NCI-H82 (cell line): ENCODE results near the gene MMP24.
"Not testable (repeated sequence)": the region's sequence is repeated elsewhere in the genome, so short reads cannot be mapped to it uniquely, and the experiment has no call there.

Experiments used
- DNase-seq: peaks from one replicate; lab custom pipeline; 2025; lab: John Stamatoyannopoulos, UW

Gene MMP24

DNA sequence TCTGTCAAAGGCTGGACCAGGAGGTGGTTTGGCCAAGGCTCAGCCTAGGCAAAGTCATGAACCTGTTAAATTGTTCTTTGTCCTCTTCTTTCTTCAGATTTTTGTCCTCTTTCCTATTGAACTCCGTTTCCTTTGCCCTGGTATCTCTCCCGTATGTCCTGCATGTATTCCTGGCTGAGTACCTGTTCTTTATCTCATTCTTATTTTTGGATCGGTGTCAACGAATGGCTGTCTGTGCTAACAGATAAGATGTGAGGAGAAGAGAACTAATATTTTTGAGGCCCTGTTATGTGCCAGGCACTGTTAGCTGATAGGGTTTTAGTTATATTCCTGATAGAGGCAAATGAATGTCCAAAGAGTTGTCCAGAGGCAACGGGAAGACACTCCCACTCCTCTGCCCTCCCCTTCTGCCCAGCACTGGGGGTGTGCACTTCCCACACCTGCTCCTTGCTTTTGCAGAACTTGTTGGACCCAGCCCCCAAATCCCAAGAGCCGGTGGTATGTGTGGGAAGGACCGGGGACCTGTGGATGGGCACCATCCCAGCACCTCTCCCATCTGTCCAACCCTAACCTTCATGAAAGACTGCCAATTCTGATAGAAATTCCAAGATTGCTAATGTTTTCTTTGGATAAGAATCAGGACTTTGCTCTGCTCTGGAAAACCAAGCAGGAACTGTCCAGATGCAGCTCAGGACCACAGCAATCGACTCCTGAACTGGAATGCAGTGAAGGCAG is 30.9 kb downstream of the MMP24 start:
- DNase-seq = no peak

DNA sequence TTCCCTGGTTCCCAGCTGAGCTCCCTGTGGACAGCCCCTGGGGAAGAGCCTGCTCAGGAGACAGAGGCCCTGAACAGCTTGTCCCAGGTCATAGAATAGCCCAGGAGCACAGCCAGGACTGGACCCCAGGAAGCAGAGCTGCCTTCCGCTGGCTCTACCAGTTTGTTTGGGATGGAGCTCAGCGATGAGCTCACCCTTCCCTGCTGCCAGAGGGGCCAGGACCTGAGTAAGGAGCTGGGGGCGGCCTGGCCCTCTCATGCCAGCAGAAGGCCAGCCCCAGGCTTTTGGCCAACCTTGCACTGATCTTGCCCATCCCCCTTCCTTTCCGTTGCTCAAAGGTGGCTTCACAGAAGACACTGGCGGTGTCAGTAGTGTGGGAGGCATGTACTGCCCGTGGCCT is 33.9 kb downstream of the MMP24 start:
- no peak for DNase-seq

DNA sequence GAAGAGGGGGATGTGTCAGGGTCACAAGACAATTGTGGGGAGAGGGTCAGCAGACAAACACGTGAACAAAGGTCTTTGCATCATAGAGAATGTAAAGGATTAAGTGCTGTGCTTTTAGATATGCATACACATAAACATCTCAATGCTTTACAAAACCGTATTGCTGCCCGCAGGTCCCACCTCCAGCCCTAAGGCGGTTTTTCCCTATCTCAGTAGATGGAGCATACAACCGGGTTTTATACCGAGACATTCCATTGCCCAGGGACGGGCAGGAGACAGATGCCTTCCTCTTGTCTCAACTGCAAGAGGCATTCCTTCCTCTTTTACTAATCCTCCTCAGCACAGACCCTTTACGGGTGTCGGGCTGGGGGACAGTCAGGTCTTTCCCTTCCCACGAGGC is 35.8 kb downstream of the MMP24 start:
- not testable (repeated sequence) for DNase-seq

DNA sequence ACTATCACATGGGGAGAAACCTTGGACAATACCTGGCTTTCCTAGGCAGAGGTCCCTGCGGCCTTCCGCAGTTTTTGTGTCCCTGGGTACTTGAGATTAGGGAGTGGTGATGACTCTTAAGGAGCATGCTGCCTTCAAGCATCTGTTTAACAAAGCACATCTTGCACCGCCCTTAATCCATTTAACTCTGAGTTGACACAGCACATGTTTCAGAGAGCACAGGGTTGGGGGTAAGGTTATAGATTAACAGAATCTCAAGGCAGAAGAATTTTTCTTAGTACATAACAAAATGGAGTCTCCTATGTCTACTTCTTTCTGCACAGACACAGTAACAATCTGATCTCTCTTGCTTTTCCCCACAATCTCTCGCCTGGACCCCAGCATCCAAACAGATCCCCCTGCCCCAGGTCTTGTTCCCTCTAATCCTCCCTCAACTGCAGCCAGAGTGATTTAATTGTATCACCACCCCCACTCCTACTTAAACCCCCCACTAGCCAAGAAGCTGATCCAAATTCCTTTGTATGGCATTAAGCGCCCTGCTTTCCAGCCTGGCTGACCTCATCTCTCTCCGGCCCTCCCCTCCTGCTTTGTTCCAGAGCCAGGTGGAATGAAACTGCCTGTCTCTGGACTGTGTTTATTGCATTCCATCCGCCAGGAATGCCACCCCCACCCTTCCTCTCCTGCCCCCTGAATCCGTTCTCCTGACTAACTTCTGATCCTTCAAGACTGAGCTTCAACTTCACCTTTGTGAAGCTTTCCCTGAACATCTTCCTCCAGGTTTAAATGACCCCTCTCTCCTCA is 36.4 kb downstream of the MMP24 start:
- DNase-seq = peak; percentile 99

DNA sequence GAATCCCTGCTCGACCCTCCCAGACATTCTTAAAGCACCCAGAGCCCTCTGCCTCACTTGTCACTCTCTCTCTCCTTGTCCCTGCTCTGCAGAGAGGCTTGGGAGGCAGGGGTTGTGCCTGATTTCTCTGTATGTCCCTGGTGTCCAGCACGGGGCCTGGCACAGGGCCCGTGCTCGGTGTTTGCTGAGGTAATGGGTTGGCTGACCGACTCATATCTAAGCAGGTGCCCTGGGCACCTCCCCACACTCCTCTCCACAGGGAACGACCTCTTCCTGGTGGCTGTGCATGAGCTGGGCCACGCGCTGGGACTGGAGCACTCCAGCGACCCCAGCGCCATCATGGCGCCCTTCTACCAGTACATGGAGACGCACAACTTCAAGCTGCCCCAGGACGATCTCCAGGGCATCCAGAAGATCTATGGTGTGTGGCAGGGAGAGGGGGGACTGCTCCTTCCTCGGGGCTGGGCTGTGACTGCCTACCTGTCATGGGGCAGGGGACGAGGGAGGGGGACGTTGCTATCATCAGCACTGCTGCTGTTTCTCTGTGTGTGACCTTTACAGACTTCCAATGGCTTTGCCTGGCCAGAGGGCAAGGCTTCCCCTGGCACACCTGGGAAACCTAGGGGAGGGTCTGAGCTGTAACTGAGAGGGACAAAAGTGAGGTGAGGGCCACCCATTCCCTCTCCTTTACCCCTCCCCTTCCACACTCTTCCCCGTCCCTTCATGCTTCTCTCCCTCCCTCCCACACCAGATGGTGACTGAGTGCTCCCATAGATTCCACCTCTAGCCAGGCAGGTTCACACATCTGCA is 37.2 kb downstream of the MMP24 start:
- DNase-seq = peak; percentile 85

DNA sequence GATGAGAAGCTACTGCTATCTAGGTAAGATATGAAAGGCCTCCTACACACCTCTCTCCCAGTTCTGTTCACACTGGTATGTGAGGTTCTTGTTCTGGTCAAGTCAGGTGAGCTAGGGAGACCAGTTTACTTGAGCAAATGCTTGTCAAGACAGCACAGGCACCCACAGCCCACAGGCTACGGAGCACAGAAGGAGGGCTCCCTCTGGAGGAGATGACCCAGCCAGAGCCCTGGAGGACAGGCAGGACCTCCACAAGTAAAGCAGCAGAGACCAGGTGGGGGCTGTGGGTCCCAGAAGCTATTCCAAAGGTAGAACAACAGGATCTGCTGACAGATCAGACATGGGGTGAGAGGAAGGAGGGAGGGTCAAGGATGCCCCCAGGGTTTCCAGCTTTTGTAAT is 38.3 kb downstream of the MMP24 start:
- DNase-seq = peak; percentile 76

DNA sequence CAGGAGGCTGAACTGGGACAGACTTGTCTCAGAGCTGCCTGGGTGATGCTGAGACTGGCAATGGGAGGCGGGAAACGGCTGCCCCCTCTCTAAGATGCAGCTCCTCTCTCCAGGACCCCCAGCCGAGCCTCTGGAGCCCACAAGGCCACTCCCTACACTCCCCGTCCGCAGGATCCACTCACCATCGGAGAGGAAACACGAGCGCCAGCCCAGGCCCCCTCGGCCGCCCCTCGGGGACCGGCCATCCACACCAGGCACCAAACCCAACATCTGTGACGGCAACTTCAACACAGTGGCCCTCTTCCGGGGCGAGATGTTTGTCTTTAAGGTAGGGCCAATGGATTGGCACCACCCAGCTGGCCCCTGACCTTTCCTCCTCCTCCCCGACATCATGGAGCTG is 40.6 kb downstream of the MMP24 start:
- no peak for DNase-seq

DNA sequence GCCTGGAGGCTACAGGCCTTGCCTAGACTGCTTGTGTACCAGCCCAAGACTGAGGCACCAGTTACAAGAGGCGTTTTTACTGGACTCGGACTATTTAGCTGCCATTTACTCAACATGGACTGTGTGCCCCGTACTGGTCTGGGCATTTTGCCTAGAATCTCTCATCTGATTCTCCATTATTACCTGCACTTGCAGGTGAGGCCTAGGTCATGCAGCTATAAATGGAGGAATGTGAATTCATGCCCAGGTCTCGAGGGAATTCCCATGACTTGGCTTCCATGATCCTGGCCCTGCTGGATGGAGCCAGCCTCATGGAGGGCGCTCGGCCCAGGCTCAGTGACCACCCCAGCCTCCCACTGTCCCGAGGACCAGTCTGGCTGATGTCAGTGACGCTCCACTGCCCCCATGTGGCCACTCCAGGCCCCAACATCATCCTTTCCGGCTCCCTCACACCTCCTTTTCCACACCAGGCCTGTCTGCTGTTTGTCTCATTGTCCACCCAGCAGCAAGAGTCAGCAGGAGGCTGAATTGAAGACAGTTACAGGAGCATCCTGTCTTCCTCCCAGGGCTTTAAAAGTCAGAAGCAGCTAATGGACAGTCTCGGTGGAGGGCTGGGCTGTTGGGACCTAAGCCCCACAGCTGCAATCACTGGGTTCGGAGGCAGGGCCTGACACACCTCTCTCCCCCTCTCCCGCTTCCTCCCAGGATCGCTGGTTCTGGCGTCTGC is 42.7 kb downstream of the MMP24 start:
- peak; percentile 83 for DNase-seq

DNA sequence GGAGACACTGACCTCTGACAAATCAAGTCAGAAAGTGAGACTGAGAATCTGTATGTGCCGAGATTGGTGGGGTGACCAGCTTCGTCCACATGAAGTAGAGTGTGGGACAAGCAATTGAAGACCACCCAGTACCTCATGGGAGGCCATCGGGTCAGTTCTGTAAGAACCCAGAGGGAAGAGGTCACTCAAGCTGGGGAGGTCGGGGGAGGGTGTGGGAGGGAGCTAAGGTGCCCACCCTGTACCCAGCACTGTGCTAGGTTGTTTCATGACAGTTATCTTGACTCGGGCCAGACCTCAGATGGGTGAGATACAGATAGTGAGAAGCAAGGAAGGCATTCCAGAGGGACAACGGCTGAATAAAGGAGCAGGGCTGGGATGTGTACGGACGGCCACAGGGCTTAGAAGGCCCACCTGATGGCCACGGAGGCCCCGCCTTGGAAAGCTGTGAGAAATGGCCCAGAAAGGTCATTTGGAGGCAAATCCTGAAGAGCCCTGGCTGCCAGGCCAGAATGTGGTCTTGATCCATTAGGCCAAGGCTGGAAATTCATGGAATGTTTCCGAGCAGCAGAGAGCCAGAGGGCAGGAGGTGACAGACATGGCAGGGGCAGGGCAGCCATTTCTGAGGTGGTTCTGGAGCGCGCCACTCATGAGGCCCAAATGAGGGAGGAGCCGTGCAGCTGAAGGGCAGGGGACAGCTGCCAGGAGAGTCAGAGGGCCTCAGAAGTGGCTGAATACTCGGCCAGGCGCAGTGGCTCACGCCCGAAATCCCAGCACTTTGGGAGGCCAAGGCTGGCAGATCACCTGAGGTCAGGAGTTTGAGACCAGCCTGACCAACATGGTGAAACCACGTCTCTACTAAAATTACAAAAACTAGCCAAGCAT is 43.8 kb downstream of the MMP24 start:
- no peak for DNase-seq

DNA sequence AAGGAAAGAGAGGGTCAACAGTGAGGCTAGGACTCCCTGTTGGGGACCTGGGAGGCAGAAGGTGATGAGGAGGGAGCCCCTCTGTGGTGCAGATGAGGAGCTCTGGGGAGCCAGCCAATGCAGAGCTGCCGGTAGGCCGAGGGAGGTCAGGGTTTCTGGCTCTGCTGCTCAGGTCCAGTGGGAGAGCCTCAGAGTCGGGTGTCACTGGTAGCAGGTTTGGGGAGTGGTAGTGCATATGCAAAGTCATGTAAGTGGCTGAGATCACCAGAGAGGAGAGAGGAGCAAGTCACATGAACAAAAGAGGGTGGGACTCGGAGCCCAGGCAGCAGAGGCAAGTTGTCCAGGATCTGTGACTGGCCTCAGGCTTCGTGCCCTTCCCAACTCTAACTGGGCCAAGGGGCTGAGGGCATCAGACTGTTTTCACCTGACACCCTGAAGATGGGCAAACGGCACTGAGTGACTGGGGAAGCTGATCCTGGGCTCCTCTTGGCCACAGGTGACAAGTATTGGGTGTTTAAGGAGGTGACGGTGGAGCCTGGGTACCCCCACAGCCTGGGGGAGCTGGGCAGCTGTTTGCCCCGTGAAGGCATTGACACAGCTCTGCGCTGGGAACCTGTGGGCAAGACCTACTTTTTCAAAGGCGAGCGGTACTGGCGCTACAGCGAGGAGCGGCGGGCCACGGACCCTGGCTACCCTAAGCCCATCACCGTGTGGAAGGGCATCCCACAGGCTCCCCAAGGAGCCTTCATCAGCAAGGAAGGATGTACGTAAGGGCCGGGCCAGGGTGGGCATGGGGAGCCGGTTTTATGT is 44.8 kb downstream of the MMP24 start:
- no peak for DNase-seq

DNA sequence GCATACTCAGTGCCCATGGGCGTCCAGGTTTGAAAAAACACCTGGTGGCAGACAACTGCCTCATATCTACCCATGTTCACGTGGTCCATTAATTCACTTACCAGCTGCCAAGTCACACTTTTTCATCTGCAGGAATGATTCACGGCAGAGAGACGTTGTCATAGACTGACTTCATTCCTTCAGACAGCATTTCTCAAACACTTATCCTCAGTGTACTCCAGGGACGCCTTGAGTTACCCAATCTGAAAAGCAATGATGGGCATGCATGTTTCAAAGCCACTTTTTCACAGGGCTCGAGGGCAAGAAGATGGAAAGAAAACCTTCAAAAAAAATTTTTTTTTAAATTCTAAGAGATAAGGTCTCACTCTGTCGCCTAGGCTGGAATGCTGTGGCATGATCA is 45.4 kb downstream of the MMP24 start:
- DNase-seq = no peak

DNA sequence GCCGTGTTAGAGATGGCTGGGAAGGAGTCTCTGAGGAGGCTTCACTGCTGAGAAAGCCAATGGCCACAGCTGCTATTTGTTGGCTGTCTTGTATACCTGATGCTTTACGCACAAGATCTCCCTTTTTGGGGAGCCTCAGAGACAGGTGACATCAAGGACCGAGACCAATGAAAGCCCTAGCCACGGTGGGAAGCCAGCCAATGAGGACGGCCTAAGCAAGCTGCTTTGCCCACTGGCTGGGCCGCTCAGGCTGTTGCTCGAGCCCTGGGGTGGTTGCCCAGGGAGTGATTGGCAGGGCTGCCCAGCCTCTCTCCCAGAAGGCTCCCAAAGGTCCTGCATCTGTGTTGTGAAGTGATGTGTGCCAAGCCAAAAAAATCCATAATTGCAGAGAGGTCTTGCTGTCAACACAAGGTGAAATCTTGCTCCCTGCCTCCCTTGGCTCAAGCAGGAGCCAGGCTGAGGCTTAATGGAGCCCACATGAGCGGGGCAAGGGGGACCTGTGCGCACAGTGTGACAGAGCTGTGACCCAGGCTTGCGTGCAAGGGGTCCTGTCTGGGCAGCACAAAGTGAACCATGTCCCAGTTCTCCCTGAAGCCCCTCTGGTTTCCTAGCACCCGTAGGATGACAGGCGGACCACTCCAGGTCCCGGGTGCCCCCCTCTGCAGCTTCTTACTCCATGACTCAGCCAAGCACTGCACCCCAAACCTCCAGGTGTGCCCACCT is 47.1 kb downstream of the MMP24 start:
- peak; percentile 31 for DNase-seq

DNA sequence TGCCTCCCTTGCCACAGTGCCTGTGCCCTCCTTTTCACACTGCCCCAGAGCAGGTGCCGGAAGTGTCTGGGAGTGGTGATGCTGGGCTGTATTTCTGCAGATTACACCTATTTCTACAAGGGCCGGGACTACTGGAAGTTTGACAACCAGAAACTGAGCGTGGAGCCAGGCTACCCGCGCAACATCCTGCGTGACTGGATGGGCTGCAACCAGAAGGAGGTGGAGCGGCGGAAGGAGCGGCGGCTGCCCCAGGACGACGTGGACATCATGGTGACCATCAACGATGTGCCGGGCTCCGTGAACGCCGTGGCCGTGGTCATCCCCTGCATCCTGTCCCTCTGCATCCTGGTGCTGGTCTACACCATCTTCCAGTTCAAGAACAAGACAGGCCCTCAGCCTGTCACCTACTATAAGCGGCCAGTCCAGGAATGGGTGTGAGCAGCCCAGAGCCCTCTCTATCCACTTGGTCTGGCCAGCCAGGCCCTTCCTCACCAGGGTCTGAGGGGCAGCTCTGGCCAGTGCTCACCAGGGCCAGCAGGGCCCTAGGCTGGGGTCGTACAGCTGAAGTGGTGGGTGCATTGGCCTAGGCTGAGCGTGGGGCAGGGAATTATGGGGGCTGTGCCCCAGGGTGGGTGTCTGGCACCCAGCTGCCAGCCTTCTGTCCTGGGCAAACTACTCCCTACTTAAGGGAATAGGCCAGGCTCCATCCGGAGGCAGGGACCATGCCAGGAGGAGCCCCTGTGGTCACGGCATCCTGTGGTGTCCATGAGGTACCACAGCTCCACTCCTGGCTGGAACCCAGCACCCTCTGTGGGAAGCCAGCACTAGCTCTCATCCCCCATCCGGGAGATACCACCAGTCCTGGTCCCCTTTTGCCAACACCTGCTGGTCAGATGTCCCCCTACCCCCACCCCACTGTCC is 47.9 kb downstream of the MMP24 start:
- no peak for DNase-seq

DNA sequence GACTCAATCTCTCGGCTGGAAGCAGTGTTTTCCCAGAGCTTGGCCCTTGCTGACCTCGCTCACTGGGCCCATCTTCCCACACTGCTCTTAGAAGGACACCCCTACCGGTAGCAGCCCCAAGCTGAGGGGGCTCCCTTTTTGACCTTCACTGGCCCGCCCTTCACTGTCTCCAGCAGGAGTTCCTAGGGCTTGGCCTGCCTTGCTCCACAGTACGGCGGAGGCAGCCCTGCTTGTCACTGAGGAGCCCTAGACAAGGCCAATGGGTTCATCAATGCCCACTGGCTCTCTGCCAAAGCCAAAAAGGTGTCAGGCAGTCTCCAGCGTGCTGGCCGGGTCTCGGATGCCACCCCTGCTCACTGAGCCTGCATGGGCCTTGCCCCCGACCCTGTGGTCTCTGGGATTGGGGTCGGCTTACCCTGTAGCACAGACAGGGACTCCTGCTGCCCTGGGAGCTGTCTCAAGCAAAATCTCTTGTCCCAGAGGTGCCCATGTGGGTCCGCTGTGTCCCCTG is 49.3 kb downstream of the MMP24 start:
- no peak for DNase-seq

DNA sequence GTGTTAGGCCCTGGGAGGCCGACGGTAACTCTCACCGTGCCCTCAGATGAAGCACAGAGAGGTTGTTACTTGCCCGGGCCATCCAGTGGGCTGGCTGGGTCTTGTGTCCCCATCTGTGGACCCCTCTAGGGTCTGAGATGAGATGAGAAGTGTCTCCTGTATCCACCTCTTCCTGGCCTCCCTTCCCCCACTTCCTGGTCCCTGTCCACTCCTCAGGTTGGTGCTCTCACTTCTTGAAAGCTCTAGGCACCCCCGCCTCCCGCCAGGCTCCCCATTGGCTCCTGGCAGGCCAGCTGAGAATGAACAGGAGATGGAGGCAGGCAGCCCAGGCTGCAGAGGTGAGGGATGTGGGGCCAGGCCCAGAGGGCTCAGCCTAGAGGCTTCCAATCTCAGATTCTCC is 49.9 kb downstream of the MMP24 start:
- DNase-seq = no peak

DNA sequence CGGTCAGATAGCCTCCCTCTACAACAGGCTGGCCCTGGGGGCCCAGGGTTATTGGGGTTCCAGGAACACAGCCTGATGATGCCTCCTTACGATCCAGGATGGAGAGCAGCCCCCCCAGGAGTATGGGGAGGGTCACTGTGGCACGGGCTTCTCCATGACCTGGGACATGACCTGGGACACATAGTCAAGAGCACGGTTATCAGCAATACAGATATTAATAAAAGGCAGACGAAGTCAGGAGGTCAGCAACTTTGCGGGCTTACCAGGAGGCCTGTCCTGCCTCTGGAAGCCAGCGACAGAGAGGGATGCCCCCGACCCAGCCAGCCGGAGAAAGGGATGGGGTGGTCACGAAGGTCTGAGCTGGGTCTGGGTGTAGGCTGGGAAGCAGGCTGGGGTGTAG is 50.6 kb downstream of the MMP24 start:
- DNase-seq = no peak

DNA sequence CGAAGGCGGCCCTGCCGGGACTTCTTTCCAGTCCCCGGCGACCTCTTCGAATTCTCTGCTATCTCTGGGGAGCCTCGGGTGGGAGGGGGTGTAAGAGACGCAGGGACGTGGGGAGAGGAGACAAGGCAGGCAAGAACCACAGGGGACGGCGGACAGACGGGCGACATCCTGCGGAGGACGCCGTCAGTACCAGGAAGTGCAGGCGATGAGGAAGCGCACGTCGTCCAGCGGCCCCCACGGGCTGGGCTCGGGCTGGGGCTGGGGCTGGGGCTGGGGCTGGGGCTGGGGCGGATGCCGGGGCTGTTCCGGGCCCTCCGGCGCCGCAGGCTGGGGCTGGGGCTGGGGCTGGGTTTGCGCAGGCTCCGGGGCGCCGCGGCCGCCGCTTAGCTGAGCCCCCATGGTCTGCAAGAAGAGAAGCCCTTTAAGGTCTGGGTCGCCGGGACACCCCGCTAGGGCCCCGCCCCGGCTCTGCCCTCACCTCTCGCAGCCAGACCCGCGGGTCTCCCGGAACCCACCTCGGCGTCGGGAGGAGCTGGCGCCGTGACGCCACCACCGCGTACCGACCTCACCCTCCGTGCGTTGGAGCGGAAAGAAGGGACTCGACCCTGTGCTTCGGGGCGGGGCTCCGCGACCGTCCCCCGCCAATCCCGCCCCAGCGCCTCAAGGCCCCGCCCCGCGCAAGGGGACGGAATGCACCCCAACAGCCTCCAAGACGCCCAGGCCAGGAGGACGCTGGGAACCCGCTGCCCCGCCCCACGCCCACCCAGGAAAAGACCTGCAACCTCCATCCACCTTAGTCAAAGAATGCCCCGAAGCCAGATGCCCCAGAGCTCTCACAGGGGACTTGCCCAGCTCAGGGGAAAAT is 51.3 kb downstream of the MMP24 start, which contains the start of gene MMP24OS:
TSS of gene MMP24OS (minus strand) at position 592 of the 865 bp plus-strand sequence. CDS start at position 399, 193 bp downstream.
- DNase-seq = peak; percentile 97
